ENCODE results near the gene CERS6. TPM values are rescaled to one million over a fixed set of nuclear protein-coding genes. Genes with fewer than 3 reads are reported as not detected.

Gene CERS6
- total and polyA plus RNA-seq, 10 of the 15 experiments (the other 5 are each of a cell fraction or from before 2014, with no cell fraction given), result 1.3 to 20.4 (median 14.1) TPM

- TF ChIP-seq POLR2AphosphoS5 (IDR thresholded peaks at IDR 0.05; ENCODE audit: low read length) (no peak), PAX8 (IDR thresholded peaks at IDR 0.05) (no peak), SUZ12 (IDR thresholded peaks at IDR 0.05; ENCODE audit: unreplicated experiment) (no peak)
- TF ChIP-seq, protein P1, sequence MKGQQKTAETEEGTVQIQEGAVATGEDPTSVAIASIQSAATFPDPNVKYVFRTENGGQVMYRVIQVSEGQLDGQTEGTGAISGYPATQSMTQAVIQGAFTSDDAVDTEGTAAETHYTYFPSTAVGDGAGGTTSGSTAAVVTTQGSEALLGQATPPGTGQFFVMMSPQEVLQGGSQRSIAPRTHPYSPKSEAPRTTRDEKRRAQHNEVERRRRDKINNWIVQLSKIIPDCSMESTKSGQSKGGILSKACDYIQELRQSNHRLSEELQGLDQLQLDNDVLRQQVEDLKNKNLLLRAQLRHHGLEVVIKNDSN (IDR thresholded peaks at IDR 0.05; ENCODE audit: borderline replicate concordance, extremely low read length, insufficient read depth, low read depth, low read length), result no peak
Measured at GRCh38 chr2:168428431-168428830, 27.6 kb upstream of the CERS6 start (continued).

DNA sequence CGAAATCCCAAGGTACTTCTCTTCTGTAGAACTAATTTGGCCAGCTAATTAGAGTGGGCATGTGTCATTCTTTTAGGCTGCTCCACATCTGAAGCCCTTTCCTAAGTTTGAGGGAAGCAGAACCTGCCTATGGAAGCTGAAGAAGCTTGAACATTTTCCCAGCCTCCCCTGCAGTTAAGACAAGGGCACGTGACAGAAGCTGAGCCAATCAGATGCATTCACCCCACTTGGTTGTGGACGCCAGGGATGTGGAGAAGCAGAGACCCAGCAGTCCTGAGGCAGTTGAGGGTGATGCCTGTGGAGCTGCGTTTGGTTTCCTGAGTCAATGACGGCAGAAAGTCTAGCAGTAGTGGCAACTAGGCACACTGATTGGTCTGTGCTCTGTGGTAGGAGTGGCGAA lies 26.1 kb upstream of the CERS6 start:
- SMC1A ChIA-PET (ENCODE audit: uncharacterized antibody, unreplicated experiment), result no interaction called here
- RAD21 ChIA-PET (ENCODE audit: unreplicated experiment), result no interaction called here
- CTCF ChIA-PET, result no interaction called here

More for the DNA sequence above, 26.1 kb upstream of the CERS6 start:
- 63% methylated on average over 6 of the region's 6 CpGs for WGBS (ENCODE audit: insufficient coverage, insufficient replicate concordance, low lambda C conversion rate, missing lambda C conversion rate)
- Histone ChIP-seq H3K4me2 (ENCODE audit: control insufficient read depth, insufficient read depth) (no peak overlapping the region), H3K79me2 (ENCODE audit: control insufficient read depth, insufficient read depth, low read length) (no peaks in the 10 kb centered on the region), H4K20me1 (ENCODE audit: control insufficient read depth, insufficient read depth) (no peaks in the 10 kb centered on the region), H3K4me3 (no peak overlapping the region), H3K27me3 (replicated peaks in 1 of 2; ENCODE audit: control insufficient read depth in 2 of 2, insufficient read depth in 2 of 2, low read length in 1 of 2) (no peaks in the 10 kb centered on the region), H3K27ac (ENCODE audit: control insufficient read depth, insufficient read depth) (no peak overlapping the region), H3K9me3 (replicated peaks; ENCODE audit: control insufficient read depth, insufficient read depth, low read length) (no peaks in the 10 kb centered on the region; the same call in 2 of the 3 replicates), H3K4me1 (ENCODE audit: control insufficient read depth, insufficient read depth, low read length) (peaks cover 13% of the 10 kb centered on the region; the same call in 1 of the 2 replicates), H3K36me3 (ENCODE audit: control insufficient read depth in 2 of 2, insufficient read depth in 2 of 2, low read length in 1 of 2) (no peaks in the 10 kb centered on the region), H2AFZ (ENCODE audit: control insufficient read depth, low read depth, low read length) (no peak overlapping the region), H3K9ac (ENCODE audit: control insufficient read depth, insufficient read depth, low read length) (no peak overlapping the region)
- FAIRE-seq (no peak), DNase-seq (ENCODE audit: low read depth, low spot score) (no peak), ATAC-seq (no peak)
- in situ Hi-C loops (cut with MboI) (no loop called here), intact Hi-C loops (cut with micrococcal nuclease; ENCODE audit: unreplicated experiment) (loop anchor here (5.0 kb wide), 1 partner anchor 63 kb away; no protein-coding TSS in a partner anchor)
- TF ChIP-seq, protein P2, sequence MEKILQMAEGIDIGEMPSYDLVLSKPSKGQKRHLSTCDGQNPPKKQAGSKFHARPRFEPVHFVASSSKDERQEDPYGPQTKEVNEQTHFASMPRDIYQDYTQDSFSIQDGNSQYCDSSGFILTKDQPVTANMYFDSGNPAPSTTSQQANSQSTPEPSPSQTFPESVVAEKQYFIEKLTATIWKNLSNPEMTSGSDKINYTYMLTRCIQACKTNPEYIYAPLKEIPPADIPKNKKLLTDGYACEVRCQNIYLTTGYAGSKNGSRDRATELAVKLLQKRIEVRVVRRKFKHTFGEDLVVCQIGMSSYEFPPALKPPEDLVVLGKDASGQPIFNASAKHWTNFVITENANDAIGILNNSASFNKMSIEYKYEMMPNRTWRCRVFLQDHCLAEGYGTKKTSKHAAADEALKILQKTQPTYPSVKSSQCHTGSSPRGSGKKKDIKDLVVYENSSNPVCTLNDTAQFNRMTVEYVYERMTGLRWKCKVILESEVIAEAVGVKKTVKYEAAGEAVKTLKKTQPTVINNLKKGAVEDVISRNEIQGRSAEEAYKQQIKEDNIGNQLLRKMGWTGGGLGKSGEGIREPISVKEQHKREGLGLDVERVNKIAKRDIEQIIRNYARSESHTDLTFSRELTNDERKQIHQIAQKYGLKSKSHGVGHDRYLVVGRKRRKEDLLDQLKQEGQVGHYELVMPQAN (conservative IDR thresholded peaks at IDR 0.05), result no peak
- TF ChIP-seq EED (IDR thresholded peaks at IDR 0.05; ENCODE audit: low read depth), result no peak
- TF ChIP-seq NFYB (IDR thresholded peaks at IDR 0.05; ENCODE audit: insufficient read depth, low read depth, low read length), result 0 out of 2 replicates have a peak, but pooled peaks have one; percentile 21
- TF ChIP-seq RB1 (IDR thresholded peaks at IDR 0.05; ENCODE audit: borderline replicate concordance), result no peak
- no peak for TF ChIP-seq CBFB (IDR thresholded peaks at IDR 0.05; ENCODE audit: low read depth)
- TF ChIP-seq CREM (IDR thresholded peaks at IDR 0.05; ENCODE audit: low read depth), result no peak
- TF ChIP-seq, protein P1 (IDR thresholded peaks at IDR 0.05; ENCODE audit: borderline replicate concordance, extremely low read length, insufficient read depth, low read depth, low read length), result peak; percentile 57
- no peak for TF ChIP-seq SRF (IDR thresholded peaks at IDR 0.05; ENCODE audit: low read depth in 2 of 2, low read length in 2 of 2)
- TF ChIP-seq SUZ12 (IDR thresholded peaks at IDR 0.05; ENCODE audit: unreplicated experiment), result no peak
- no peak for TF ChIP-seq IRF3 (IDR thresholded peaks at IDR 0.05)
- no peak for TF ChIP-seq ZNF217 (IDR thresholded peaks at IDR 0.05)
- no TSS peak for BruUV-seq (replicated peaks)
- POLR2A ChIA-PET, result no interaction called here

All from GM12878 (cell line).